ENCODE measurements around the gene PSPN. TPM values are rescaled to one million over a fixed set of nuclear protein-coding genes. Genes with fewer than 3 reads are reported as not detected.
A peak's percentile ranks its signal among the peaks of the same experiment; 100 is the strongest.

PSPN gene
- total RNA-seq, 2 donors from 2014 or later, result 1.9 to 2.7 TPM

DNA sequence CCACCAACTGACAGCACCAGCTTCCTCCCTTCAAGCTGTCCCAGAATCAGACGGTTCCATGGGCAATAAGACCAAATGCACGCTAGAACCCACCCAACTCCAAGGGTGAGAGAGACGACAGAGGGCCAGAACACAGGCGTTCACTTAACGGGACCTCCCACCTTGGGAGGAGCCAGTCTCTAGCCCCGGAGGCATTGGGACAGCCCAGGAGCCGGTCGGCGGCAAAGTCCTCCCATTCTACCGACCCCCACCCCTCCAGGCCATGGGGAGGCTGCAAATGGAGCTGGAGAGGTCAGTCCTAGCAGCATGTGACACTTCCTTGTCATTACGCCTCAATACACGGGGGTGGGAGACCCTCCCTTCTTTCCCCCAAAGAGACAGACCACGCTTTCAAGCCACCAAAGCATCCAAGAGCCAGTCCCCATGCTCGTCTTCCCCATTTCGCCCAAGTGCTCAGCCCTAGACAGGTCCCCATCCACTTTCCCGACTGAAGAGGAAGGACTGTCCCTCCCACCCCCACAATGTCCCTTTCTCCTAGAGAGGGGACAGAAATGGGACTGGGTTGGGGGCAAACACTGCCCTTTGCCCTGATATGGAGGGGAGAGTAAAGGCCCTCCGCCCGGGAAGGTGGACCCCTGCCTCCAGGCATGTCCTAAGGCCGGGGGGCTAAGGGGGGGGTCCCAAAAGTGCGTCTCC, 47.9 kb upstream of the PSPN start:
- no peaks in the 10 kb centered on the region for H3K27me3 ChIP-seq (ENCODE audit: control insufficient read depth, insufficient read depth, low read length, poor library complexity, severe bottlenecking)
- H3K36me3 ChIP-seq (ENCODE audit: control insufficient read depth, insufficient read depth, low read length), result peaks cover 46% of the 10 kb centered on the region
- H3K4me3 ChIP-seq (ENCODE audit: low read length), result peak overlapping the region; percentile 93
- Mint-ChIP-seq H3K27me3 (ENCODE audit: insufficient read depth) (peaks cover 5% of the 10 kb centered on the region), H3K27ac (peak overlapping the region; percentile 91), H3K4me3 (peak overlapping the region; percentile 89), H3K4me1 (peaks cover 16% of the 10 kb centered on the region), H3K36me3 (ENCODE audit: low read depth) (peaks cover 47% of the 10 kb centered on the region), H3K9me3 (peaks cover 11% of the 10 kb centered on the region)
- peak overlapping the region; percentile 87 for H3K9ac ChIP-seq (ENCODE audit: extremely low read depth, low read length, poor library complexity, severe bottlenecking)
- WGBS, 2 experiments (ENCODE audit: insufficient coverage in 1 of 2, insufficient read length in 1 of 2), result 0 to 2% methylated on average over 3 to 19 of the region's 20 CpGs
- H3K9me3 ChIP-seq (ENCODE audit: control insufficient read depth, low read length), result peaks cover 6% of the 10 kb centered on the region
- TF ChIP-seq, protein P1, sequence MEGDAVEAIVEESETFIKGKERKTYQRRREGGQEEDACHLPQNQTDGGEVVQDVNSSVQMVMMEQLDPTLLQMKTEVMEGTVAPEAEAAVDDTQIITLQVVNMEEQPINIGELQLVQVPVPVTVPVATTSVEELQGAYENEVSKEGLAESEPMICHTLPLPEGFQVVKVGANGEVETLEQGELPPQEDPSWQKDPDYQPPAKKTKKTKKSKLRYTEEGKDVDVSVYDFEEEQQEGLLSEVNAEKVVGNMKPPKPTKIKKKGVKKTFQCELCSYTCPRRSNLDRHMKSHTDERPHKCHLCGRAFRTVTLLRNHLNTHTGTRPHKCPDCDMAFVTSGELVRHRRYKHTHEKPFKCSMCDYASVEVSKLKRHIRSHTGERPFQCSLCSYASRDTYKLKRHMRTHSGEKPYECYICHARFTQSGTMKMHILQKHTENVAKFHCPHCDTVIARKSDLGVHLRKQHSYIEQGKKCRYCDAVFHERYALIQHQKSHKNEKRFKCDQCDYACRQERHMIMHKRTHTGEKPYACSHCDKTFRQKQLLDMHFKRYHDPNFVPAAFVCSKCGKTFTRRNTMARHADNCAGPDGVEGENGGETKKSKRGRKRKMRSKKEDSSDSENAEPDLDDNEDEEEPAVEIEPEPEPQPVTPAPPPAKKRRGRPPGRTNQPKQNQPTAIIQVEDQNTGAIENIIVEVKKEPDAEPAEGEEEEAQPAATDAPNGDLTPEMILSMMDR (conservative IDR thresholded peaks at IDR 0.05), result no peak
- DNase-seq, result peak; percentile 86
- H3K27ac ChIP-seq (ENCODE audit: low read depth, low read length), result peak overlapping the region; percentile 28
- no peaks in the 10 kb centered on the region for H3K4me1 ChIP-seq (ENCODE audit: control insufficient read depth, insufficient read depth, low read length)

DNA sequence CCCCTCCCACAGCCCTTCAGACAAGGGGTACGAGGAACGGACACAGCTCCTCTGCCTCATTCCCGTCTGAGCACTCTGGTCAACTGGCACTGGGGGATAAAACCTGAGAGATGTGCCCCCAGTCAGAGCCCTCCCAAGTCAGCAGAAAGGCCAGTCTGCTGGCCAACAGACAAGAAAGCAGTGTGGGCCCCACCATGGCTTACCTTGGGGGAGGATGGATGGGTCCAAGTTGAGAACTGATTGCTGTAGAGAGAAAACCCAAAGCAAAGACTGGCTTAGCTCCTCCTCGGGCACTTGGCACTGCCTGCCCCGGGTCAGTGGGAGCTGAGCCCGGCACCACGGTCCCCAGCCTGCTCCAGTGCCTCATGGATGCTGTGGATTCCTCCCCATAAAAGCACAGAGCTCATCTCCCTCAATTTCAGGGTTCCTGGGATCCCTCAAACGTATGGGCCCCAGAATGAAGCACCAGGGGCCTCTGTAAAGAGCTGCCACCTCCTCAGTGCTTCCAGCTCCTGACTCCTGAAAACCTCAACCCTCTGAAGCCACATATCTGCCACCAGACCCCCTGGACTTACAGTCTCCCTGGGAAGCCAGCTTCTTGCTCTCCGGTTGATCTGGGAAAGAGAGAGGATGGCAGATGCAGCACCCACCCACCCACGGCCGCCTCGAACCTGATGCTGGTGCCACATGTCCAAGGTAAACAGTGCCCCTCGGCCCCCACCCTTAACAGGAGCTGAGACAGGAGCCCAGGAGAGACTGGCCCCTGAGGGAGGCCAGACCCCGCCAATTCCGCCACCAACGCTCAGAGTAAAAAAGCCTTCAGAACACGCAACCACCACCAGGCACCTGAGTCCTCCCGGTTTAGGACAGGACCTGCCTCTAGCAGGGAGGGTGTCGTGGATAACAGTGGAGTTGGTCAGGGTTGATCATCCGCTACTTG, 45.6 kb upstream of the PSPN start:
- peak overlapping the region; percentile 93 for H3K4me3 ChIP-seq (ENCODE audit: low read length)
- H3K4me1 ChIP-seq (ENCODE audit: control insufficient read depth, insufficient read depth, low read length), result no peaks in the 10 kb centered on the region
- H3K9ac ChIP-seq (ENCODE audit: extremely low read depth, low read length, poor library complexity, severe bottlenecking), result no peak overlapping the region
- no peaks in the 10 kb centered on the region for H3K27me3 ChIP-seq (ENCODE audit: control insufficient read depth, insufficient read depth, low read length, poor library complexity, severe bottlenecking)
- Mint-ChIP-seq H3K4me3 (no peak overlapping the region), H3K27ac (no peak overlapping the region), H3K9me3 (peaks cover 8% of the 10 kb centered on the region), H3K27me3 (ENCODE audit: insufficient read depth) (peaks cover 2% of the 10 kb centered on the region), H3K4me1 (peaks cover 16% of the 10 kb centered on the region), H3K36me3 (ENCODE audit: low read depth) (peaks cover 66% of the 10 kb centered on the region)
- DNase-seq, result no peak
- peaks cover 6% of the 10 kb centered on the region for H3K9me3 ChIP-seq (ENCODE audit: control insufficient read depth, low read length)
- H3K36me3 ChIP-seq (ENCODE audit: control insufficient read depth, insufficient read depth, low read length), result peaks cover 69% of the 10 kb centered on the region
- 94 to 97% methylated on average over 15 to 20 of the region's 20 CpGs for WGBS, 2 experiments (ENCODE audit: insufficient coverage in 1 of 2, insufficient read length in 1 of 2)
- TF ChIP-seq, protein P1 (conservative IDR thresholded peaks at IDR 0.05), result no peak
- no peak overlapping the region for H3K27ac ChIP-seq (ENCODE audit: low read depth, low read length)

DNA sequence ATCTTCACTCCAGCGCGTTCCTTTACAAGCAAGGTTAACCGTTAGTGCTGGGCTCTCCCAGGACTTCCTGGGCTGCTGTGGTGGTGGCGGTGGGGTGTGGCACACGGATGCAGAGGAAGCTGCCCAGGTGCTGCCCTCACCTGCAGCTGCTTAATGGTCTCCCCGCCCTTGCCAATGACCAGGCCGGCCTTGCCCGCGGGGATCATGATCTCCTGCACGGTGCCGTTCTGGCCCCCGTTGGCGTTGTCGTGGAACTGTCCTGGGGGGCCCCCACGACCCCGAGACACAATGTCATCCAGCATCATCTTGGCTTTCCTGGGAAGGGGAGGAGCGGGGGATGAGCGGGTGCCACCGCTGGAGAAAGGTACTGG, 42.8 kb upstream of the PSPN start:
- no peak for DNase-seq
- peaks cover 16% of the 10 kb centered on the region for H3K4me1 Mint-ChIP-seq
- no peaks in the 10 kb centered on the region for H3K27me3 ChIP-seq (ENCODE audit: control insufficient read depth, insufficient read depth, low read length, poor library complexity, severe bottlenecking)
- no peak overlapping the region for H3K4me3 Mint-ChIP-seq
- H3K4me3 ChIP-seq (ENCODE audit: low read length), result no peak overlapping the region
- H3K27ac Mint-ChIP-seq, result no peak overlapping the region
- TF ChIP-seq, protein P1 (conservative IDR thresholded peaks at IDR 0.05), result no peak
- H3K4me1 ChIP-seq (ENCODE audit: control insufficient read depth, insufficient read depth, low read length), result no peaks in the 10 kb centered on the region
- H3K27me3 Mint-ChIP-seq (ENCODE audit: insufficient read depth), result no peaks in the 10 kb centered on the region
- no peak overlapping the region for H3K9ac ChIP-seq (ENCODE audit: extremely low read depth, low read length, poor library complexity, severe bottlenecking)
- H3K9me3 ChIP-seq (ENCODE audit: control insufficient read depth, low read length), result no peaks in the 10 kb centered on the region
- WGBS, 2 experiments (ENCODE audit: insufficient coverage in 1 of 2, insufficient read length in 1 of 2), result 93% methylated on average over 10 to 19 of the region's 19 CpGs
- no peaks in the 10 kb centered on the region for H3K9me3 Mint-ChIP-seq
- H3K36me3 Mint-ChIP-seq (ENCODE audit: low read depth), result peaks cover 86% of the 10 kb centered on the region
- peaks cover 91% of the 10 kb centered on the region for H3K36me3 ChIP-seq (ENCODE audit: control insufficient read depth, insufficient read depth, low read length)
- no peak overlapping the region for H3K27ac ChIP-seq (ENCODE audit: low read depth, low read length)
